Stomach (tissue), 4 donors: Measurements from ENCODE around the gene CFI.

Experiments used
- CTCF ChIP-seq, 7 experiments: fragments of 450-650 bp in 4 of 7; fragments of 200-600 bp in 3 of 7; sonication (generic) in 3 of 7; IDR thresholded peaks; one replicate each; pipeline ENCODE4 v1.5.1; 2016 to 2019; ENCODE audit warnings: antibody characterized with exemption in 7 of 7, control low read depth in 2 of 7, mild to moderate bottlenecking in 1 of 7
- POLR2A ChIP-seq, 4 donors: fragments of 450-650 bp; IDR thresholded peaks; one replicate each; pipeline ENCODE4 v1.6.1; 2016; ENCODE audit warnings: antibody characterized with exemption in 4 of 4, control low read depth in 2 of 4, mild to moderate bottlenecking in 1 of 4, moderate library complexity in 1 of 4

- TF ChIP-seq CTCF (IDR thresholded peaks at IDR 0.05) = no peak
- TF ChIP-seq POLR2A (IDR thresholded peaks at IDR 0.05) = no peak
Measured at GRCh38 chr4:109729117-109729717, 72.6 kb downstream of the CFI start.
